Panc1 (cell line): ENCODE data around the gene ANK3. TPM values are rescaled to one million over a fixed set of nuclear protein-coding genes. Genes with fewer than 3 reads are reported as not detected.

Experiments used
- ATAC-seq: fragments of 200-7000 bp; cut with Tn5 transposase; 2 replicates; pipeline ENCODE4 v1.9.1; 2020; ENCODE audit warnings: mild to moderate bottlenecking, moderate library complexity
- BruUV-seq: library from RNA; stranded (reverse); fragments of 400-500 nt; replicated peaks from 2 replicates; lab custom pipeline; 2021; lab: Mats Ljungman, UMichigan
- CTCF ChIA-PET: fragments of 300-600 bp; sonication (Branson Sonifier 250); formaldehyde crosslinking; loops from one replicate; lab custom pipeline; 2022; ENCODE audit warnings: antibody characterized with exemption; lab: Charles Lee
- POLR2A ChIA-PET: fragments of 300-600 bp; sonication (Branson Sonifier 250); formaldehyde crosslinking; loops from one replicate; lab custom pipeline; 2022; ENCODE audit warnings: antibody characterized with exemption; lab: Charles Lee
- DNase-seq: peaks from one replicate; pipeline ENCODE4 v3.0.0-alpha.2; 2010; ENCODE audit warnings: low read depth, low spot score
- H3K27ac ChIP-seq: 2 replicates; pipeline ENCODE4 v1.5.1; 2011; ENCODE audit warnings: mild to moderate bottlenecking, low read length, inconsistent platforms
- H3K27me3 ChIP-seq: fragments of 200-500 bp; sonication (Bioruptor generic); 2 replicates; pipeline ENCODE4 v1.6.0; 2014; ENCODE audit warnings: low read length, inconsistent platforms; ENCODE audit not compliant: control insufficient read depth, insufficient read depth
- H3K36me3 ChIP-seq: fragments of 200-500 bp; sonication (Bioruptor generic); 2 replicates; pipeline ENCODE4 v1.5.1; 2014; ENCODE audit warnings: inconsistent platforms, mild to moderate bottlenecking, low read length, moderate library complexity; ENCODE audit not compliant: control insufficient read depth, insufficient read depth
- H3K4me1 ChIP-seq: 2 replicates; pipeline ENCODE4 v1.5.1; 2011; ENCODE audit warnings: inconsistent platforms, mild to moderate bottlenecking, low read length, moderate library complexity; ENCODE audit not compliant: control insufficient read depth, insufficient read depth
- H3K4me3 ChIP-seq, 2 experiments: 2 replicates each; pipeline ENCODE4 v1.5.1; 2011 to 2012; ENCODE audit warnings: low read depth in 2 of 2, low read length in 2 of 2, mild to moderate bottlenecking in 2 of 2, inconsistent platforms in 1 of 2, moderate library complexity in 1 of 2
- H3K9me3 ChIP-seq: fragments of 200-500 bp; sonication (Bioruptor generic); 2 replicates; pipeline ENCODE4 v1.5.1; 2014; ENCODE audit warnings: low read depth, mild to moderate bottlenecking, inconsistent platforms, low read length, moderate library complexity; ENCODE audit not compliant: control insufficient read depth, insufficient read depth
- POLR2AphosphoS5 ChIP-seq: IDR thresholded peaks from 2 replicates; pipeline ENCODE4 v1.6.1; 2012; ENCODE audit warnings: mild to moderate bottlenecking, low read depth, low read length, moderate library complexity
- SIN3A ChIP-seq: IDR thresholded peaks from 2 replicates; pipeline ENCODE4 v1.6.1; 2012; ENCODE audit warnings: low read depth, mild to moderate bottlenecking, low read length, moderate library complexity, borderline replicate concordance; ENCODE audit not compliant: insufficient read depth
- TCF7L2 ChIP-seq: IDR thresholded peaks from 2 replicates; pipeline ENCODE4 v1.6.1; 2011; ENCODE audit warnings: mild to moderate bottlenecking, low read depth, low read length, inconsistent platforms
- in situ Hi-C: cut with HindIII; loops from 2 replicates; pipeline ENCODE4 v1.10.0; 2016; ENCODE audit warnings: low sequenced_read_pairs, low pct_unique_long_range_greater_than_20kb
- intact Hi-C: fragments of 100-400 bp; cut with micrococcal nuclease; formaldehyde crosslinking; loops from one replicate; pipeline ENCODE4 v1.10.0; 2022; ENCODE audit not compliant: unreplicated experiment
- total RNA-seq: library from RNA; stranded (reverse); gene quantifications from one replicate; pipeline ENCODE4 v1.2.1, GENCODE V29; 2021; ENCODE audit not compliant: unreplicated experiment
- TF ChIP-seq, protein P1 (sequence below), 2 experiments: IDR thresholded peaks; 2 replicates each; pipeline ENCODE4 v1.6.1; 2011 to 2012; ENCODE audit warnings: low read depth in 2 of 2, control low read depth in 1 of 2, low read length in 1 of 2, mild to moderate bottlenecking in 1 of 2, moderate library complexity in 1 of 2; ENCODE audit not compliant: insufficient read depth in 1 of 2
- TF ChIP-seq, protein P2 (sequence below): fragments of 450-650 bp; IDR thresholded peaks from 2 replicates; pipeline ENCODE4 v1.5.1; 2017; ENCODE audit warnings: mild to moderate bottlenecking

The ANK3 gene
- total RNA-seq, 1 experiment from 2014 or later, result 2.5 TPM

DNA sequence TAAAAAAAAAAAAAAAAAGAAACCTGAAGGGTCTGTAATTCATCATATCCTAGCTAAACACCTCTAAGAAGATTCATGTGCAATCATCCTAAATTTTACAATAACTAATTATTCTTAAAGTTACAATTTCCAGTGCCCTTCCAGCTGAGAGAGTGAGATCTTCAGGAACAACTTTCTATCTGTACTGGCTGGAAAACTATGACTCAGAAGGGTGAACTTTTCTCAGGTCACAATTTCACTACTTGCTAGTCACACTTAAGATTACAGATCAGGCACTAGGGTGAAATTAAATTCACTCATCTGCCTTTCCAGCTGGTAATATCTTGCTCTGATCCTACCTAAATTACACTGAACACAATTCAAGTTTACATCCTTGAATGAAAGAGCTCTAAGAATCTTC, 158.8 kb downstream of the ANK3 start:
- in situ Hi-C loops (no loop called here), intact Hi-C loops (no loop called here)
- POLR2A ChIA-PET, result no interaction called here
- Histone ChIP-seq H3K9me3 (no peaks in the 10 kb centered on the region), H3K27me3 (no peaks in the 10 kb centered on the region), H3K36me3 (no peaks in the 10 kb centered on the region), H3K4me1 (no peaks in the 10 kb centered on the region), H3K27ac (no peak overlapping the region), H3K4me3 (no peak overlapping the region)
- BruUV-seq, result no TSS peak
- TF ChIP-seq SIN3A (no peak), POLR2AphosphoS5 (no peak), TCF7L2 (no peak)
- TF ChIP-seq, protein P1, sequence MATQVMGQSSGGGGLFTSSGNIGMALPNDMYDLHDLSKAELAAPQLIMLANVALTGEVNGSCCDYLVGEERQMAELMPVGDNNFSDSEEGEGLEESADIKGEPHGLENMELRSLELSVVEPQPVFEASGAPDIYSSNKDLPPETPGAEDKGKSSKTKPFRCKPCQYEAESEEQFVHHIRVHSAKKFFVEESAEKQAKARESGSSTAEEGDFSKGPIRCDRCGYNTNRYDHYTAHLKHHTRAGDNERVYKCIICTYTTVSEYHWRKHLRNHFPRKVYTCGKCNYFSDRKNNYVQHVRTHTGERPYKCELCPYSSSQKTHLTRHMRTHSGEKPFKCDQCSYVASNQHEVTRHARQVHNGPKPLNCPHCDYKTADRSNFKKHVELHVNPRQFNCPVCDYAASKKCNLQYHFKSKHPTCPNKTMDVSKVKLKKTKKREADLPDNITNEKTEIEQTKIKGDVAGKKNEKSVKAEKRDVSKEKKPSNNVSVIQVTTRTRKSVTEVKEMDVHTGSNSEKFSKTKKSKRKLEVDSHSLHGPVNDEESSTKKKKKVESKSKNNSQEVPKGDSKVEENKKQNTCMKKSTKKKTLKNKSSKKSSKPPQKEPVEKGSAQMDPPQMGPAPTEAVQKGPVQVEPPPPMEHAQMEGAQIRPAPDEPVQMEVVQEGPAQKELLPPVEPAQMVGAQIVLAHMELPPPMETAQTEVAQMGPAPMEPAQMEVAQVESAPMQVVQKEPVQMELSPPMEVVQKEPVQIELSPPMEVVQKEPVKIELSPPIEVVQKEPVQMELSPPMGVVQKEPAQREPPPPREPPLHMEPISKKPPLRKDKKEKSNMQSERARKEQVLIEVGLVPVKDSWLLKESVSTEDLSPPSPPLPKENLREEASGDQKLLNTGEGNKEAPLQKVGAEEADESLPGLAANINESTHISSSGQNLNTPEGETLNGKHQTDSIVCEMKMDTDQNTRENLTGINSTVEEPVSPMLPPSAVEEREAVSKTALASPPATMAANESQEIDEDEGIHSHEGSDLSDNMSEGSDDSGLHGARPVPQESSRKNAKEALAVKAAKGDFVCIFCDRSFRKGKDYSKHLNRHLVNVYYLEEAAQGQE (IDR thresholded peaks at IDR 0.05; ENCODE audit: insufficient read depth in 1 of 2, low read depth in 2 of 2, low read length in 1 of 2), result no peak
- TF ChIP-seq, protein P2, sequence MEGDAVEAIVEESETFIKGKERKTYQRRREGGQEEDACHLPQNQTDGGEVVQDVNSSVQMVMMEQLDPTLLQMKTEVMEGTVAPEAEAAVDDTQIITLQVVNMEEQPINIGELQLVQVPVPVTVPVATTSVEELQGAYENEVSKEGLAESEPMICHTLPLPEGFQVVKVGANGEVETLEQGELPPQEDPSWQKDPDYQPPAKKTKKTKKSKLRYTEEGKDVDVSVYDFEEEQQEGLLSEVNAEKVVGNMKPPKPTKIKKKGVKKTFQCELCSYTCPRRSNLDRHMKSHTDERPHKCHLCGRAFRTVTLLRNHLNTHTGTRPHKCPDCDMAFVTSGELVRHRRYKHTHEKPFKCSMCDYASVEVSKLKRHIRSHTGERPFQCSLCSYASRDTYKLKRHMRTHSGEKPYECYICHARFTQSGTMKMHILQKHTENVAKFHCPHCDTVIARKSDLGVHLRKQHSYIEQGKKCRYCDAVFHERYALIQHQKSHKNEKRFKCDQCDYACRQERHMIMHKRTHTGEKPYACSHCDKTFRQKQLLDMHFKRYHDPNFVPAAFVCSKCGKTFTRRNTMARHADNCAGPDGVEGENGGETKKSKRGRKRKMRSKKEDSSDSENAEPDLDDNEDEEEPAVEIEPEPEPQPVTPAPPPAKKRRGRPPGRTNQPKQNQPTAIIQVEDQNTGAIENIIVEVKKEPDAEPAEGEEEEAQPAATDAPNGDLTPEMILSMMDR, result no peak
- ATAC-seq, result no peak
- DNase-seq, result no peak
- CTCF ChIA-PET, result no interaction called here

DNA sequence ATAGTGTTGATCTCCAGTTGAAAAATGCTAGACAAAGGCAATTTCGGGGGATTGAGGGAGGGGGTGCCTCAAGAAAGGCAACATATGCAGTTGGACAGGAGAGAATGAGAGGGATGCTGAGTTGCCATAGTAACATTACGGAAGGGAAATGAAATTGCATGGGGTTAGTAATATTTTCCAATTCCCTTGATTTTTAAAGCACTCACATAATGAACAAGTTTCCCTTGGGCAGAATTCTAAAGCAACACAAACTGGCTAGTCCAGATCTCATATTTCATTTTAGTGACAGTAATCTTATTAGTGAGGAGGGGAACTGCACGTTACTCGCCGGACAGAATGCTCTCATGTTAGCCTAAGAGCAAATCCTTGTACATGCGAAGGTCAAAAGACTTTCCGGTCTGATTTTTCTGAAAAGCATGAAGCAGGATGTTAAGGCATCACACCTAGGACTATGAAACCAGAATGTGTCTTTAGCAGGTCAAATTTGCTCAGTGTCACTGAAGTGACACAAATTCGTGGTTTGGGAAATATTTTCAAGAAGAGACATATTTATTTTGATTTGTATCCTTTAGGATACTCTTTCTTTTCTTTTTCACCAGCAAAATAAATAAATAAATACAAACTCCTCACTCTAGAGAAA, 165.5 kb downstream of the ANK3 start:
- Histone ChIP-seq H3K36me3 (no peaks in the 10 kb centered on the region), H3K4me1 (no peaks in the 10 kb centered on the region), H3K9me3 (no peaks in the 10 kb centered on the region), H3K4me3 (no peak overlapping the region), H3K27me3 (peaks cover 4% of the 10 kb centered on the region; the same call in 1 of the 2 replicates), H3K27ac (no peak overlapping the region)
- CTCF ChIA-PET, result no interaction called here
- intact Hi-C loops (no loop called here), in situ Hi-C loops (no loop called here)
- POLR2A ChIA-PET, result no interaction called here
- ATAC-seq (no peak), DNase-seq (no peak)
- no TSS peak for BruUV-seq
- TF ChIP-seq TCF7L2, result no peak
- TF ChIP-seq SIN3A, result no peak
- TF ChIP-seq, protein P1 (IDR thresholded peaks at IDR 0.05; ENCODE audit: insufficient read depth in 1 of 2, low read depth in 2 of 2, low read length in 1 of 2), result no peak
- TF ChIP-seq, protein P2, result no peak
- no peak for TF ChIP-seq POLR2AphosphoS5
